Inflammatory macrophage treated with lipopolysaccharide for 4 hours (primary cell): ENCODE results near the gene KRT7.
"Not testable (repeated sequence)": the region's sequence is repeated elsewhere in the genome, so short reads cannot be mapped to it uniquely, and the experiment has no call there.

Experiments used
- DNase-seq: peaks from one replicate; pipeline ENCODE4 v3.0.0-alpha.2; 2020

KRT7 gene

GRCh38 chr12:52245962-52246569, 13.0 kb downstream of the KRT7 start:
- DNase-seq = no peak

- no peak for DNase-seq
Measured at GRCh38 chr12:52246720-52247621, 13.9 kb downstream of the KRT7 start.

- no peak for DNase-seq
Measured at GRCh38 chr12:52247622-52248540, 14.8 kb downstream of the KRT7 start.

GRCh38 chr12:52248541-52249461, 15.8 kb downstream of the KRT7 start:
- DNase-seq = no peak

- DNase-seq = no peak
Measured at GRCh38 chr12:52249511-52250047, 16.5 kb downstream of the KRT7 start.

- no peak for DNase-seq
Measured at GRCh38 chr12:52250048-52250990, 17.3 kb downstream of the KRT7 start.

GRCh38 chr12:52251367-52252051, 18.5 kb downstream of the KRT7 start:
- no peak for DNase-seq

GRCh38 chr12:52252175-52252615, 19.2 kb downstream of the KRT7 start:
- DNase-seq = not testable (repeated sequence)

GRCh38 chr12:52252728-52253343, 19.8 kb downstream of the KRT7 start:
- no peak for DNase-seq

- no peak for DNase-seq
Measured at GRCh38 chr12:52253391-52254179, 20.5 kb downstream of the KRT7 start.

- DNase-seq = no peak
Measured at GRCh38 chr12:52254180-52254964, 21.3 kb downstream of the KRT7 start.

- DNase-seq = no peak
Measured at GRCh38 chr12:52254965-52255751, 22.1 kb downstream of the KRT7 start.

- no peak for DNase-seq
Measured at GRCh38 chr12:52255926-52256583, 23.0 kb downstream of the KRT7 start.

GRCh38 chr12:52256584-52256935, 23.5 kb downstream of the KRT7 start:
- no peak for DNase-seq

- DNase-seq = no peak
Measured at GRCh38 chr12:52257074-52257551, 24.1 kb downstream of the KRT7 start.

GRCh38 chr12:52257922-52258321, 24.9 kb downstream of the KRT7 start:
- DNase-seq = not testable (repeated sequence)
